ENCODE results near the gene SLAIN1.

- TF ChIP-seq EZH2phosphoT487 (IDR thresholded peaks at IDR 0.05; ENCODE audit: insufficient read depth, low read depth), result no peak
- no peak for TF ChIP-seq EZH2 (IDR thresholded peaks at IDR 0.05; ENCODE audit: insufficient read depth, poor library complexity, severe bottlenecking)
Observed at GRCh38 chr13:77703408-77703807, 5.9 kb downstream of the SLAIN1 start.

Measured in GM23248 (cell line).